ENCODE results near the gene GAB1. TPM values are rescaled to one million over a fixed set of nuclear protein-coding genes. Genes with fewer than 3 reads are reported as not detected.

GAB1 gene
- total RNA-seq, 1 donor from 2014 or later, result 64.8 TPM

- H3K36me3 ChIP-seq, result no peaks in the 10 kb centered on the region
- TF ChIP-seq CTCF (IDR thresholded peaks at IDR 0.05), result no peak
- ATAC-seq (no peak), DNase-seq (no peak)
- intact Hi-C loops (cut with DNase I), result no loop called here
- H3K4me1 ChIP-seq, result peaks cover 17% of the 10 kb centered on the region
- no peaks in the 10 kb centered on the region for H3K9me3 ChIP-seq
- no peak overlapping the region for H3K4me3 ChIP-seq
- no peaks in the 10 kb centered on the region for H3K27me3 ChIP-seq
- H3K27ac ChIP-seq, result no peak overlapping the region
Observed at GRCh38 chr4:143511906-143512305, 175.2 kb downstream of the GAB1 start.

GRCh38 chr4:143512978-143513313 lies 176.3 kb downstream of the GAB1 start:
- Histone ChIP-seq H3K27ac (peak overlapping the region; percentile 98), H3K36me3 (peaks cover 9% of the 10 kb centered on the region), H3K4me3 (peak overlapping the region; percentile 82), H3K4me1 (peaks cover 25% of the 10 kb centered on the region), H3K27me3 (no peaks in the 10 kb centered on the region), H3K9me3 (no peaks in the 10 kb centered on the region)
- intact Hi-C loops (cut with DNase I), result no loop called here
- TF ChIP-seq CTCF (IDR thresholded peaks at IDR 0.05), result no peak
- DNase-seq, result no peak
- ATAC-seq, result no peak

- no peaks in the 10 kb centered on the region for H3K27me3 ChIP-seq
- ATAC-seq (peak; percentile 95), DNase-seq (peak; percentile 98)
- peak within 1 kb of the TSS; percentile 98 for H3K27ac ChIP-seq
- TF ChIP-seq CTCF (IDR thresholded peaks at IDR 0.05), result no peak
- peak within 1 kb of the TSS; percentile 82 for H3K4me3 ChIP-seq
- intact Hi-C loops (cut with DNase I), result no loop called here
- H3K4me1 ChIP-seq, result peaks cover 25% of the 10 kb centered on the region
- no peaks in the 10 kb centered on the region for H3K9me3 ChIP-seq
- peaks cover 15% of the 10 kb centered on the region for H3K36me3 ChIP-seq
Observed at GRCh38 chr4:143513314-143514168, 176.9 kb downstream of the GAB1 start, which contains the start of gene SMARCA5. SMARCA5 (plus strand) TSS chr4:143513702; CDS start chr4:143513925, 223 bp downstream.

- Histone ChIP-seq H3K4me1 (peaks cover 28% of the 10 kb centered on the region), H3K27ac (peak overlapping the region; percentile 98), H3K27me3 (no peaks in the 10 kb centered on the region), H3K4me3 (peak overlapping the region; percentile 82), H3K9me3 (no peaks in the 10 kb centered on the region), H3K36me3 (peaks cover 20% of the 10 kb centered on the region)
- ATAC-seq, result no peak
- no peak for DNase-seq
- no peak for TF ChIP-seq CTCF (IDR thresholded peaks at IDR 0.05)
- intact Hi-C loops (cut with DNase I), result no loop called here
Observed at GRCh38 chr4:143514169-143514495, 177.5 kb downstream of the GAB1 start.

- Histone ChIP-seq H3K9me3 (no peaks in the 10 kb centered on the region), H3K36me3 (peaks cover 24% of the 10 kb centered on the region), H3K27ac (peak overlapping the region; percentile 98), H3K4me3 (peak overlapping the region; percentile 82), H3K27me3 (no peaks in the 10 kb centered on the region), H3K4me1 (peaks cover 32% of the 10 kb centered on the region)
- ATAC-seq (peak; percentile 21), DNase-seq (peak; percentile 68)
- intact Hi-C loops (cut with DNase I), result no loop called here
- TF ChIP-seq CTCF (IDR thresholded peaks at IDR 0.05), result no peak
Observed at GRCh38 chr4:143514497-143514896, 177.8 kb downstream of the GAB1 start.
